ENCODE results near the gene PHLPP2. TPM values are rescaled to one million over a fixed set of nuclear protein-coding genes. Genes with fewer than 3 reads are reported as not detected.

PHLPP2 gene
- total RNA-seq, 1 donor from 2014 or later = 12.7 TPM

DNA sequence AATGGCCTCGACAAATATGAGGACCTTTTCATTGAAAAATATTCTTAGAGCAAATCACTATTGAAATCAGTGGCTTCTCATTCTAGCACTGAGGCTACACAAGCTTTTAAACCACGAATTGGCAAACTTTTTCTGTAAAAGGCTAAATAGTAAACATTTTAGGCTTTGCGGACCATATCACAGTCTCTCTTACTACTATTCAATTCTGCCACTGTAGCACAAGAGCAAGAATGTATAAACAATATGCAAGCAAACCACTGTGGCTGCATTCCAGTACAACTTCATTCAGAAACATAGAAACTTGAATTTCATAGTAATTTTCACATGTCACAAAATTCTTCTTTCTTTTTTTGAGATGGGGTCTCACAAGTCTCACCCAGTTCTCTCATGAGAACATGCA, 49.1 kb downstream of the PHLPP2 start:
- Mint-ChIP-seq H3K27ac (no peak overlapping the region), H3K4me3 (ENCODE audit: low read depth) (no peak overlapping the region), H3K9me3 (ENCODE audit: low read depth) (no peaks in the 10 kb centered on the region), H3K4me1 (ENCODE audit: low read depth) (peaks cover 2% of the 10 kb centered on the region), H3K27me3 (no peaks in the 10 kb centered on the region), H3K36me3 (ENCODE audit: insufficient read depth) (peaks cover 22% of the 10 kb centered on the region)
- TF ChIP-seq, protein P1, sequence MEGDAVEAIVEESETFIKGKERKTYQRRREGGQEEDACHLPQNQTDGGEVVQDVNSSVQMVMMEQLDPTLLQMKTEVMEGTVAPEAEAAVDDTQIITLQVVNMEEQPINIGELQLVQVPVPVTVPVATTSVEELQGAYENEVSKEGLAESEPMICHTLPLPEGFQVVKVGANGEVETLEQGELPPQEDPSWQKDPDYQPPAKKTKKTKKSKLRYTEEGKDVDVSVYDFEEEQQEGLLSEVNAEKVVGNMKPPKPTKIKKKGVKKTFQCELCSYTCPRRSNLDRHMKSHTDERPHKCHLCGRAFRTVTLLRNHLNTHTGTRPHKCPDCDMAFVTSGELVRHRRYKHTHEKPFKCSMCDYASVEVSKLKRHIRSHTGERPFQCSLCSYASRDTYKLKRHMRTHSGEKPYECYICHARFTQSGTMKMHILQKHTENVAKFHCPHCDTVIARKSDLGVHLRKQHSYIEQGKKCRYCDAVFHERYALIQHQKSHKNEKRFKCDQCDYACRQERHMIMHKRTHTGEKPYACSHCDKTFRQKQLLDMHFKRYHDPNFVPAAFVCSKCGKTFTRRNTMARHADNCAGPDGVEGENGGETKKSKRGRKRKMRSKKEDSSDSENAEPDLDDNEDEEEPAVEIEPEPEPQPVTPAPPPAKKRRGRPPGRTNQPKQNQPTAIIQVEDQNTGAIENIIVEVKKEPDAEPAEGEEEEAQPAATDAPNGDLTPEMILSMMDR (IDR thresholded peaks at IDR 0.05; ENCODE audit: unreplicated experiment) = no peak
- DNase-seq (ENCODE audit: low spot score, unreplicated experiment) = no peak

GRCh38 chr16:71674229-71674628, 50.3 kb downstream of the PHLPP2 start:
- Mint-ChIP-seq H3K4me3 (ENCODE audit: low read depth) (no peak overlapping the region), H3K4me1 (ENCODE audit: low read depth) (peaks cover 5% of the 10 kb centered on the region), H3K27me3 (no peaks in the 10 kb centered on the region), H3K36me3 (ENCODE audit: insufficient read depth) (peaks cover 26% of the 10 kb centered on the region), H3K9me3 (ENCODE audit: low read depth) (no peaks in the 10 kb centered on the region), H3K27ac (no peak overlapping the region)
- TF ChIP-seq, protein P1 (IDR thresholded peaks at IDR 0.05; ENCODE audit: unreplicated experiment) = no peak
- no peak for DNase-seq (ENCODE audit: low spot score, unreplicated experiment)

GRCh38 chr16:71673582-71673973, 50.9 kb downstream of the PHLPP2 start:
- Mint-ChIP-seq H3K4me1 (ENCODE audit: low read depth) (peaks cover 5% of the 10 kb centered on the region), H3K9me3 (ENCODE audit: low read depth) (no peaks in the 10 kb centered on the region), H3K27ac (no peak overlapping the region), H3K4me3 (ENCODE audit: low read depth) (no peak overlapping the region), H3K27me3 (no peaks in the 10 kb centered on the region), H3K36me3 (ENCODE audit: insufficient read depth) (peaks cover 25% of the 10 kb centered on the region)
- TF ChIP-seq, protein P1 (IDR thresholded peaks at IDR 0.05; ENCODE audit: unreplicated experiment) = no peak
- DNase-seq (ENCODE audit: low spot score, unreplicated experiment) = no peak

DNA sequence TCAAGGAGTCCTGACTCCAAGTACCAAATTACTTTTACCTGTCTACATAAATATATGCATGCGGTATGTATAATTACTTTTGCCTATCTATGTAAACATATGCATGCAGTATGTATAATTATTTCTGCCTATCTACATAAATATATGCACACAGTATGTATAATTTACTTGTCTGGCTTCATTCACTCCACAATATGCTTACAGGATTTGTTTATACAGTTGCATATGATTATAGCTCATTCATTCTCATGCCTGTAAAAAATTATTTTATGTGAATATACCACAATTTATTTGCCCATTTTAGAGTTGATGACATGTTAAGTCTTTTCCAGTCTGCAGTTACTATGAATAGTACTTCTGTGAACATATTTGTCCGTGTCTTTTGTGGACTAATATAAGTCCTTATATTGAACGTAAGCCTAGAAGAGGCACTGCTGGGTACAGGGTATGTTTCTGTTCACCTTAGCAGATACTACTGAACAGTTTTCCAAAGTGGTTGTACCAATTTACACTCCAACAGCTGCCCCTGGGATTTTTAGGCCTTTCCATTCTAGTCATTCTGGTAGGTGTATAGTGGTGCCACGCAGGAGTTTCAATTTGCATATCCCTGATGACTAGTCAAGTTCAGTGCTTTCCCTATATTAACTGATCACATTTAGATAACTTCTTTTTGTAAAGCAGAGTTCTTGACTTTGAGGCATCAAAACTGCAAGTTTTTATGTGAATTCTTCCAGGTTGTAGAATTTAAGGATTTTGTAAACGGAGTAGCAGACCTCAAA, 51.5 kb downstream of the PHLPP2 start:
- no peak for DNase-seq (ENCODE audit: low spot score, unreplicated experiment)
- TF ChIP-seq, protein P1 (IDR thresholded peaks at IDR 0.05; ENCODE audit: unreplicated experiment) = no peak
- Mint-ChIP-seq H3K9me3 (ENCODE audit: low read depth) (no peaks in the 10 kb centered on the region), H3K36me3 (ENCODE audit: insufficient read depth) (peaks cover 22% of the 10 kb centered on the region), H3K27me3 (no peaks in the 10 kb centered on the region), H3K4me1 (ENCODE audit: low read depth) (peaks cover 6% of the 10 kb centered on the region), H3K4me3 (ENCODE audit: low read depth) (no peak overlapping the region), H3K27ac (no peak overlapping the region)

GRCh38 chr16:71672125-71672524, 52.4 kb downstream of the PHLPP2 start:
- Mint-ChIP-seq H3K9me3 (ENCODE audit: low read depth) (no peaks in the 10 kb centered on the region), H3K4me1 (ENCODE audit: low read depth) (peaks cover 13% of the 10 kb centered on the region), H3K36me3 (ENCODE audit: insufficient read depth) (peaks cover 22% of the 10 kb centered on the region), H3K27ac (no peak overlapping the region), H3K4me3 (ENCODE audit: low read depth) (no peak overlapping the region), H3K27me3 (no peaks in the 10 kb centered on the region)
- DNase-seq (ENCODE audit: low spot score, unreplicated experiment) = no peak
- TF ChIP-seq, protein P1 (IDR thresholded peaks at IDR 0.05; ENCODE audit: unreplicated experiment) = no peak

Data from progenitor cell of endocrine pancreas (in vitro differentiated cells).